Suppressor macrophage (primary cell): ENCODE measurements around the gene DNAJC12.

Experiments
- DNase-seq, 4 experiments: peaks; one replicate each; pipeline ENCODE4 v3.0.0-alpha.2; 2020 to 2022

The DNAJC12 gene

GRCh38 chr10:67760272-67760671 is 77.7 kb downstream of the DNAJC12 start:
- no peak for DNase-seq
